Fibroblast of pulmonary artery (primary cell): ENCODE measurements around the gene PITPNM3.

Experiments used
- DNase-seq: peaks from one replicate; pipeline ENCODE4 v3.0.0-alpha.2; 2010; ENCODE audit warnings: low read depth
- H3K4me3 ChIP-seq: replicated peaks from 2 replicates; pipeline ENCODE4 v1.5.1; 2011; ENCODE audit warnings: low read depth, mild to moderate bottlenecking, control low read depth, low read length, moderate library complexity
- CTCF ChIP-seq: IDR thresholded peaks from 2 replicates; pipeline ENCODE4 v1.5.1; 2011; ENCODE audit warnings: mild to moderate bottlenecking, control low read depth, low read length, inconsistent platforms; ENCODE audit errors: missing control alignments

PITPNM3 gene

GRCh38 chr17:6521586-6521985 is 34.8 kb downstream of the PITPNM3 start:
- no peak for DNase-seq
- no peak for TF ChIP-seq CTCF
- no peak overlapping the region for H3K4me3 ChIP-seq

GRCh38 chr17:6517062-6517461 is 39.3 kb downstream of the PITPNM3 start:
- H3K4me3 ChIP-seq = no peak overlapping the region
- DNase-seq = no peak
- TF ChIP-seq CTCF = no peak

GRCh38 chr17:6514371-6514770 is 42.0 kb downstream of the PITPNM3 start:
- H3K4me3 ChIP-seq = no peak overlapping the region
- TF ChIP-seq CTCF = no peak
- no peak for DNase-seq

- no peak for TF ChIP-seq CTCF
- no peak for DNase-seq
- H3K4me3 ChIP-seq = no peak overlapping the region
Measured at GRCh38 chr17:6512552-6512951, 43.8 kb downstream of the PITPNM3 start.

GRCh38 chr17:6510321-6510977 is 45.9 kb downstream of the PITPNM3 start:
- DNase-seq = no peak
- TF ChIP-seq CTCF = no peak
- no peak overlapping the region for H3K4me3 ChIP-seq

- no peak overlapping the region for H3K4me3 ChIP-seq
- no peak for TF ChIP-seq CTCF
- DNase-seq = no peak
Measured at GRCh38 chr17:6509921-6510320, 46.4 kb downstream of the PITPNM3 start.

GRCh38 chr17:6509031-6509771 is 47.2 kb downstream of the PITPNM3 start:
- peak; percentile 21 for DNase-seq
- H3K4me3 ChIP-seq = no peak overlapping the region
- no peak for TF ChIP-seq CTCF
